ENCODE measurements around the gene TOPBP1. TPM values are rescaled to one million over a fixed set of nuclear protein-coding genes. Genes with fewer than 3 reads are reported as not detected.

Gene TOPBP1
- total and polyA plus RNA-seq, 9 of the 15 experiments (the other 6 are each of a cell fraction or from before 2014, with no cell fraction given) = 16.6 to 77.6 (median 58.2) TPM

DNA sequence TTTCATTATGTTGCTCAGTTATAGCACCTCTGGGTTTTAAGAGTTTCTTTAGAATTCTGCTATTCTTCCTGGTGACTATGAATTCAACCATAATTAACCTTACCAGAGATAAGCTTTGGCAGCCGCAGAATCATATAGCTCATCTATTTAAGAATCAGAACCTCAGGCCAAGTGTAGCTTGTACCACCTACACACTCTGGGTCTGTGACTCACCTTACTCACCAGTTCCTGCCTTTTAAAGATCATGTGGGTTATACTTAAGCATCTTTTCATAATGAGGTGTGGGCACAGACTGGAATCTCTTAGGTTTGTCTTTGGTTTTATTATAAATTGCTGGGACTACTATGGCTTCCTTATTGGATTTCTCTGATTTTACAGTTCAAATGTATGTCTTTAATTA is 66.4 kb downstream of the TOPBP1 start:
- Histone ChIP-seq H4K20me1 (replicated peaks; ENCODE audit: control insufficient read depth, insufficient read depth, low read length) (no peaks in the 10 kb centered on the region), H3K4me1 (replicated peaks in 1 of 2; ENCODE audit: control insufficient read depth in 2 of 2, insufficient read depth in 2 of 2, low read length in 2 of 2) (peaks cover 0 to 3% of the 10 kb centered on the region in 2 experiments; a peak in 2 of 5 replicates), H3K79me2 (ENCODE audit: control insufficient read depth, insufficient read depth, low read length) (no peaks in the 10 kb centered on the region), H3K36me3 (ENCODE audit: control insufficient read depth, insufficient read depth, low read length) (peaks cover 5% of the 10 kb centered on the region; the same call in 1 of the 3 replicates), H3K27ac (ENCODE audit: extremely low read depth, low read depth, low read length) (no peak overlapping the region), H3K4me3 (no peak overlapping the region), H3K9me3 (replicated peaks; ENCODE audit: control insufficient read depth, insufficient read depth, low read depth, low read length) (no peaks in the 10 kb centered on the region), H3K9me1 (ENCODE audit: control insufficient read depth, insufficient read depth, low read length) (no peaks in the 10 kb centered on the region), H3K4me2 (ENCODE audit: insufficient read depth, low read length) (no peak overlapping the region), H3K27me3 (ENCODE audit: control insufficient read depth in 2 of 2, insufficient read depth in 2 of 2, low read length in 2 of 2) (no peaks in the 10 kb centered on the region), H3K9ac (ENCODE audit: insufficient read depth in 1 of 2, low read depth in 2 of 2, low read length in 2 of 2) (no peak overlapping the region), H2AFZ (ENCODE audit: low read depth, low read length) (no peak overlapping the region)
- ChIA-PET CTCF (ENCODE audit: low intra/inter-chr PET ratio) (no interaction called here), POLR2A (interaction anchor here (0.7 kb wide), 1 partner anchor 8 kb away, joined by 3 read pairs; no protein-coding TSS in a partner anchor)
- BruUV-seq (replicated peaks) = no TSS peak
- FAIRE-seq (no peak), ATAC-seq (no peak), DNase-seq (ENCODE audit: extremely low read depth in 1 of 4, low spot score in 3 of 4) (no peak)
- in situ Hi-C loops (cut with MboI) = no loop called here
- intact Hi-C loops (cut with micrococcal nuclease) = no loop called here
- no peak for TF ChIP-seq KDM2B (CRISPR knock-in tag; IDR thresholded peaks at IDR 0.05)
- TF ChIP-seq ETS2 (tag; IDR thresholded peaks at IDR 0.05; ENCODE audit: borderline replicate concordance, poor library complexity, severe bottlenecking) = no peak
- no peak for TF ChIP-seq ZNF347 (CRISPR knock-in tag; IDR thresholded peaks at IDR 0.05; ENCODE audit: low read depth)
- no peak for TF ChIP-seq DDX20 (tag; IDR thresholded peaks at IDR 0.05; ENCODE audit: low read depth)
- no peak for TF ChIP-seq CSDE1 (IDR thresholded peaks at IDR 0.05)
- TF ChIP-seq MEF2A (IDR thresholded peaks at IDR 0.05; ENCODE audit: control insufficient read depth, low read depth, low read length) = no peak
- TF ChIP-seq KLF6 (CRISPR knock-in tag; IDR thresholded peaks at IDR 0.05; ENCODE audit: borderline replicate concordance) = no peak
- TF ChIP-seq FOXK1 (CRISPR knock-in tag; IDR thresholded peaks at IDR 0.05; ENCODE audit: borderline replicate concordance) = no peak
- no peak for TF ChIP-seq NCOR1 (IDR thresholded peaks at IDR 0.05)
- TF ChIP-seq ZNF75A (CRISPR knock-in tag; IDR thresholded peaks at IDR 0.05) = no peak
- TF ChIP-seq TCFL5 (CRISPR knock-in tag; conservative IDR thresholded peaks at IDR 0.05) = no peak
- TF ChIP-seq ZC3H11A (IDR thresholded peaks at IDR 0.05; ENCODE audit: low read depth, low read length) = no peak
- TF ChIP-seq TOE1 (IDR thresholded peaks at IDR 0.05; ENCODE audit: borderline replicate concordance) = no peak
- TF ChIP-seq TOE1 (CRISPR knock-in tag; IDR thresholded peaks at IDR 0.05; ENCODE audit: borderline replicate concordance, low read depth) = no peak
- no peak for TF ChIP-seq ZBTB1 (CRISPR knock-in tag; IDR thresholded peaks at IDR 0.05; ENCODE audit: borderline replicate concordance, low read depth)
- TF ChIP-seq ZFX (CRISPR knock-in tag; IDR thresholded peaks at IDR 0.05) = no peak
- no peak for TF ChIP-seq ZNF444 (CRISPR knock-in tag; IDR thresholded peaks at IDR 0.05)
- 11% methylated on average over 1 of the region's 1 CpG for WGBS (ENCODE audit: insufficient coverage, low coverage, missing lambda C conversion rate)
